NCI-H82 treated with DMSO at 0.1 percent for 48 hours (cell line): ENCODE measurements around the gene ZNF79.

ENCODE experiments used
- DNase-seq: peaks from one replicate; lab custom pipeline; 2025; ENCODE audit not compliant: unreplicated experiment; lab: John Stamatoyannopoulos, UW

ZNF79 gene

DNA sequence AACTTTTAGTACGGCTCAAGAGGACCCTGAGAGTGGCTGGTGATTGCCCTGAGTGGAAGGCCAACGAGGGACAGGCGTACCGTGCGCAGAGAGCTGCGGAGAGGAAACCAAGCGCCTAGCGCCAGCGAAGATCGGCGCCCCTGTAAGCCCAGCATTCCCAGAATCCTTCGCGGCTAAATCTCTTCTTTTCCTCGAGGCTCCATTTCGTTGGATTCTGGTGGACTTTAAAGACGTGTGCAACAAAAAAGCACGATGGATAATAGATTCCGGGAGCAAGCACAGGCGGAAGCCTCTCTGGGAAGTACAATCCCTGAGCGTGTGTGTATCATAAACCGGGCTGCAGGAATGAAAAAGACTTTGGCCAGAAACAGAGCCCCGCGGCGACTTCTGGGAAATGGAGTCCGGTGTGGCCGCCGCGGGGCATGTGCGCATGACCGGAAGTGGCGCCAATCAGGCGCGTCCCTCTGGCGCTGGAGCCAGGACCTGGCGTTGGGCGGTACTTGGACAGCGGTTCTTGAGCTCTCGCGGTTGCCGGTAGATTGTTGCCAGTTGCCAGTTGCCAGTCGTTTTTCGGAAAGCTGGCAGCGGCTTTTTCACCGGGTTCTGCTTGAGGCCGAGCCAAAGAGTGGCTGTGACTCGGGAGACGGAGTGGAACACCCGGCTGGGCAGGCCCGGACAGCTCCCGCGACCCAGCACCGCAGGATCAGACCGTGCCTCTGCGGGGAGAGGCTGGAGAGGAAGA lies at the start of gene ZNF79:
ZNF79 (plus strand) TSS at position 449 of the 742 bp plus-strand sequence. CDS start 406 bp downstream, outside the sequence.
- DNase-seq: peak; percentile 70

GRCh38 chr9:127380479-127380878 lies 43.7 kb upstream of the ZNF79 start:
- no peak for DNase-seq

GRCh38 chr9:127382541-127382940 lies 41.6 kb upstream of the ZNF79 start:
- DNase-seq: no peak

- DNase-seq: no peak
Measured at GRCh38 chr9:127384016-127384730, 40.0 kb upstream of the ZNF79 start.

DNA sequence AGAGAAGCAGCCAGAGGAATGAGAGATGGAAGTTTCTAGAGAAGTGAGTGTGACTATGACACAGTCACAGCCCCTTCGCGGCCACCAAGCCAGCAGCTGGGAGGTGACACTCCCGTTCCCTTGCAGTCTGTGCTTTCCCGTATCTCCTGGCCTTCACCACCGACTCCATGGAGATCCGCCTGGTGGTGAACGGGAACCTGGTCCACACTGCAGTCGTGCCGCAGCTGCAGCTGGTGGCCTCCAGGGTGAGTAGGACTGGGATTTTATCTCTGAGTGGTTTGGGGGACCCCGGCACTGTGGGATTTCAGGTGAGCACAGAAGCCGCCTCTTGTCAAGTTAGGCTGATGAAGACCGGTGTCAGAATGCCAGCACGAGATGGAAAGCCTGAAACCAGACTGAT lies 39.3 kb upstream of the ZNF79 start:
- DNase-seq: no peak

- DNase-seq: no peak
Measured at GRCh38 chr9:127386249-127386648, 37.9 kb upstream of the ZNF79 start.

GRCh38 chr9:127386981-127387380 lies 37.2 kb upstream of the ZNF79 start:
- DNase-seq: no peak

DNA sequence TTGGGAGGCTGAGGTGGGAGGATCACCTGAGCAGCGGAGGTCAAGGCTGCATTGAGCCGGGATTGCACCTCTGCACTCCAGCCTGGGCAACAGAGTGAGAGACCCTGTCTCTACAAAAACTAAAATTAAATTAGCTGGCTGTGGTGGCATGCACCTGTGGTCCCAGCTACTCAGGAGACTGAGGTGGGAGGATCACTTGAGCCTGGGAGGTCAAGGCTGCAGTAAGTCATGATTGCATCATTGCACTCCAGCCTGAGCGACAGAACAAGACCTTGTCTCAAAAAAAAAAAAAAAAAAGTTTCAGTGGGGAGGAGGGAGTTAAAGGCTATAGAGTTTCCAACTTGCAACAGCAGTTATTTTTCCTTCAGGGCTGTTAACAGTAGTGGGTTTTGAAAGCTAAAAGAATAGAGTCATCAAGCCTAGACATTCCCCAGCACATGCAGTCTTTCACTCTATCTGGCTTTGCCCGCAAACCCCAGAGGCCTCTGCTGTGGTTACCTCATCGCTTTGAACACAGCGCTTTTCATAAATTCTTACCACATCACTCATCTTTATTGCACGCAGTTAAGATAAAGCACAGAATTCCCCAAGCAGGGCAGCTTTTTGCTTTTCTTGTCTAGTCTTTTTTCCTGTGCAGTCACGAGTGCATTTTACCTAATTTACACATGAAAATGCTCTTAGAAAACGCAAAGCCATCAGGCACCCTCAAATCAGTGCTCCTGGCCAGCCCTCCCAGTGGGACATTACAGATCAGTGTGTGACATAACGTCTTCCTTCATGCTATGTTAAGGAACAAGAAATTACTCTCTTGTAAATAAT lies 35.9 kb upstream of the ZNF79 start:
- no peak for DNase-seq

GRCh38 chr9:127388856-127389238 lies 35.3 kb upstream of the ZNF79 start:
- no peak for DNase-seq

DNA sequence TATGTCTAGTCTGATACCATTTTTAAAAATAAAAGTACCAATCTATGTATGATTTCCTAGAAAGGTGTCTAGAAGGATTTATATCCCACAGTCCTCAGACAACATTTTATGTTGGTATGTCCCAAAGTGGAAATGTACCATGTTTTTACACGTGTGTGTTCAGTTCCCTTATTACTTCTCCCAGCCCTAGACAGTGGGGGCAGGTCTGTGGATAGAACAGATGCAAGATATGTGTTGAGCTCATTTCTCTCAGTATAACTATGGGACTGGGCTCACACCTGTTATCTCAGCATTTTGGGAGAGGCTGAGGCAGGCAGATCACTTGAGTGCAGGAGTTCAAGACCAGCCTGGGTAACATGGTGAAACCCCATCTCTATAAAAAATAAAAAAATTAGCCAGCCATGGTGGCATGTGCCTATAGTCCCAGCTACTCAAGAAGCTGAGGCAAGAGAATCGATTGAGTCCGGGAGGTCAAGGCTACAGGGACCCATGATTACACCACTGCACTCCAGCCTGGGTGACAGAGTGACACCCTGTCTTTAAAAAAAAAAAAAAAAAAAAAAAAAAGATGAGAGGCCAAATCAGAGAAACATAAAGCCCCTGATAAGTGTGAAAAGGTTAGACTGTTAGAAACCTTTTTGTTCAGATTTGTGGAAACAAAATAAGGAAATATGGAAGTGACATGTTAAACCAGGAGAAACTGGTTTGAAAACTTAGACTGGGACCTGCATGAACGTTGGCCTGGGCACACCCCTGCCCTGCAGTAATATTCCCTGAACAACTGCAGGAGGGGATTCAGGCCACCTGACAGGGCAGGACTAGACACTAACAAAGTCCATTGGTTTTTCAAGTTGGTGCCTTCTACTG lies 34.6 kb upstream of the ZNF79 start:
- DNase-seq: no peak

DNA sequence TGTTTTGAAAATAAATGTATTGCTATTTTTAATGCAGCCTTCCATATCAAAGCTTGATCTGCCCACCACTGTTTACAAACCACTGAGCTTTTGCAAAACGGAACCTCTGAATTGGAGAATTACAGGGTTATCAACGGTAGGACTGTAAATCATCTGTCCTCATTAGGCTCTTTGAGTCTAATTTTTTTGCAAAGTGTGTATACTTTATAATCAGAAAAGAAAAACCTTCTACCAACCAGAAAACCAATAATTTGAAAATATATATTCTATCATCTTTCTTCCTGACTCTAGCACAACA lies 34.0 kb upstream of the ZNF79 start:
- DNase-seq: no peak

DNA sequence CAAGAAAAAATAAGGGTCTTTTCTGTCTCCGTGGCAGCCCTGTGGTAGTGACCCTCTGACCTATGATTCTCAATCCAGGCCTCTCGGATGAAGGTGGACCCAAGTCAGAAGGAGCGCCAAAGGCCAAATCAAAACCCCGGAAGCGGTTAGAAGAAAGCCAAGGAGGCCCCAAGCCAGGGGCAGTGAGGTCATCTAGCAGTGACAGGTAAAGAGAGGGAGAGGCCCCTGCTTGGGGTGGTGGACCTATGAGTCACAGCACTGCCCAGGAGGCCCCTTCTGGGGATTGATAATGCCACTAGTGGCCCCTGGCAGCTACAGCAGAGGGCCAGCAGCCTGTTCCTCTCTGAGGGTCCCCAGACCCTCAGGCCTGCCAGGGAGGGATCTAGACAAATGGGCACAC lies 33.6 kb upstream of the ZNF79 start:
- no peak for DNase-seq

- DNase-seq: no peak
Measured at GRCh38 chr9:127392166-127392565, 32.0 kb upstream of the ZNF79 start.

GRCh38 chr9:127392976-127393375 lies 31.2 kb upstream of the ZNF79 start:
- DNase-seq: no peak

DNA sequence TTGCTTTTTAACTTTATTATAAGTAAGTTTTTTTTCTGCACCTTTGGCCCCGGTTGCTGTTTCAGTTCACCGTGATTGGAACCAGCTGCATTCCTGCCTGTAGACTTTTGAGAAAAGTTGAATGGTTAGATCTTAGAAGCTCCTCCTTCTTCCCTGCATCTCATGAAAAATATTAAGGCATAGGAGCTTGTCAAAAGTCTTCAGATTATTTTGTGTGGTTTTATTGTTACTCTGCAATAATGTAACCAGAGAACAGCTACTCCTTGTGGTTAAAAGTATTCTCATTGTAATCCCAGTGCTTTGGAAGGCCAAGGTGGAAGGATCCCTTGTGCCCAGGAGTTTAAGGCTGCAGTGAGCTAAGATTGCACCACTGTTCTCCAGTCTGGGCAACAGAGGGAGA lies 30.5 kb upstream of the ZNF79 start:
- no peak for DNase-seq

DNA sequence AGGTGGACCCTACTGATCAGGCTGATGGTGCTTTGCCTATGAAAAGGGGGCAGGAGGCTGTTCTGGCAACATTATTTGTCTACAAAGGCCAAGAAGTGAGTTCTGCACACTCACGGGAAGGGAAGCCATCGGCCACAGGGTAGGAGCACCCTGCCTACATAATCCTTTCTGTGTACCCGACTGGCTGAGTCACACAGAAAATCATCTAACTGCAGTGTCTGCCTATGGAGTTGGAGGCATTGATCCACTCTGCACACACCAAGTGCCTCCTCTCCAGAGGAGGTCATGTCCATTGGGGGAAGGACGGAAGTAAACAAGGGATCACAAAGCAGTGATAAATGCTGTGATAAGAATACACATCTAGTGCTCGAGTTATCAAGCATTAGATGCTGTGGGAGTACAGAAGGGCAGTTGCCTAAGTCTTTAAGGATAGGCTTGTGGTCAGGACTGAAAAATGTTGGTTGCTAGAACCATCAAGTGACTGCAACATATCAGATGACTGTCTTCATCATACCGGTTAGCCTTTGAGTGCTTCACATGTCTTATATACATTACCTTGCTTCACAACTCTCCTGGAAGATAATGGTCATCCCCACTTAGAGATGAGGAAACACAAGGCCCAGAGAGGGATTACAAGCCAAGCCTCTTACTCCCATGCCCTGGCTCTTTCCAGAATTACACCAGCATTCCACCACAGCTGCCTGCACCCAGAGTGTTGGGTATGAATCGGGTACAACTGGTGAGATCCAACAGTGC lies 28.5 kb upstream of the ZNF79 start:
- no peak for DNase-seq

- DNase-seq: peak; percentile 51
Measured at GRCh38 chr9:127396253-127396807, 27.9 kb upstream of the ZNF79 start.

GRCh38 chr9:127396808-127397645 lies 27.2 kb upstream of the ZNF79 start, which contains the start of gene SLC2A8:
TSS of gene SLC2A8 (plus strand) at chr9:127397169. CDS start at chr9:127397231, 62 bp downstream.
- DNase-seq: peak; percentile 99
